GM21515 (cell line): ENCODE data around the gene GMCL2.
A peak's percentile ranks its signal among the peaks of the same experiment; 100 is the strongest.

ENCODE experiments used
- ATAC-seq: cut with Tn5 transposase; IDR thresholded peaks from one replicate; pipeline ENCODE4 v1.9.1; 2021; ENCODE audit not compliant: unreplicated experiment

Gene GMCL2

GRCh38 chr5:178145965-178146820, 41.0 kb downstream of the GMCL2 start:
- ATAC-seq: peak; percentile 51

DNA sequence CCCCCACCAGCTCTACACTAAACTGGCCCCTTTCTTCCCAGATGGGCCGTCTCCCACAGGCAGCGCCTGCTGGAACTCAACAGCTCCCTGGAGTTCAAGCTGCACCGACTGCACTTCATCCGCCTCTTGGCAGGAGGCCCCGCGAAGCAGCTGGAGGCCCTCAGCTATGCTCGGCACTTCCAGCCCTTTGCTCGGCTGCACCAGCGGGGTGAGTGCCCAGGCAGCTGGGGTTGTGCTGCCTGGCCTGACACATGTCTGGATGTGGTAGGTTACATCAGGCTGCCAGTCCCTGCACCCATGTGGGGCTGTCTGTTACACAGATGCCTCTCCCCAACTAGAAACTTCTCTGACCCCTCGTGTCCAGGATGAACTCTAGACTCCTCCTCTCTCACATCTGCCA, 43.3 kb downstream of the GMCL2 start:
- no peak for ATAC-seq

DNA sequence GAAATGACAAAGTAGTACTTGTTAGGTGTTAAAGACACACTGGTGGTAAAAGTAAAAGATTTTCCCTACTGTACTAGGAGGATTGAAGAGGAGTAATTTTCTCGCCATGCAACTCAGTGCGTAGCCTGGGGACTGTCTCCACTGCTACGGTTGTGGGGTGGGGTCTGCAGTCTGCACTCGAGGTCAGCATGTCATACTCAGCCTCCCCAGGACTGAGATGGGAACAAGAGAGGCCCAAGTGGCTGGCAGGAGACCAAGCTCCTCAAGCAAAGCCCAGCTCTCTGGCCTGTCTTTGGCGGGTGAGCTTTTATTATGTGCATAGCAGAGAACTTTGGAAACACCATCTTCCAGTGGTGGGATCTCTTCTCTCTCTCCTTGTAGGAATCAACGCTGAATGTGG, 43.9 kb downstream of the GMCL2 start:
- no peak for ATAC-seq

DNA sequence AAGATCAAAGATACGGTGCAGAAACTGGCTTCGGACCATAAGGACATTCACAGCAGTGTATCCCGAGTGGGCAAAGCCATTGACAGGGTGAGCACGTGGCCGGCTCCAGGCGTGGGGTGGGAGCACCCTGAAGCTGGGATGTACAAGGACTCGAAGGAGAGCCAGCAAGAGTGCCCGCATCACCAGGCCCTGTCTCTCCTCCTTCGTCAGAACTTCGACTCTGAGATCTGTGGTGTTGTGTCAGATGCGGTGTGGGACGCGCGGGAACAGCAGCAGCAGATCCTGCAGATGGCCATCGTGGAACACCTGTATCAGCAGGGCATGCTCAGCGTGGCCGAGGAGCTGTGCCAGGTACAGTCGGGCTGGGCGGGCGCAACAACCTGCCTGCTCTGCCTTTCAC, 44.5 kb downstream of the GMCL2 start:
- no peak for ATAC-seq

GRCh38 chr5:178141550-178141949, 45.6 kb downstream of the GMCL2 start:
- ATAC-seq: no peak

DNA sequence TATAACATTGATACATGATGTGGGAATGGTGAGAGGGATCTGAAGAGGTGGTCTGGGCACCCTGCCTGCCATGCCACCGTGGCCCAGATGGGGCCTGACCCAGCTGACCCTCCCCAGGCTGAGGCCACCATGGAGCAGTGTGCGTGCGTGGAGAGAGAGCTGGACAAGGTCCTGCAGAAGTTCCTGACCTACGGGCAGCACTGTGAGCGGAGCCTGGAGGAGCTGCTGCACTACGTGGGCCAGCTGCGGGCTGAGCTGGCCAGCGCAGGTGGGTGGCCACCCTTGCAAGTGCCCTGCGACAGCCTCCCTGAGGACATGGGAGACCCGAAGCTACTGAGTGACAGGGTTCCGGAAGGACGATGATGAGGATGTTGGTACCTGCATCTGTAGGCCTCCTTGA, 49.2 kb downstream of the GMCL2 start:
- ATAC-seq: no peak

DNA sequence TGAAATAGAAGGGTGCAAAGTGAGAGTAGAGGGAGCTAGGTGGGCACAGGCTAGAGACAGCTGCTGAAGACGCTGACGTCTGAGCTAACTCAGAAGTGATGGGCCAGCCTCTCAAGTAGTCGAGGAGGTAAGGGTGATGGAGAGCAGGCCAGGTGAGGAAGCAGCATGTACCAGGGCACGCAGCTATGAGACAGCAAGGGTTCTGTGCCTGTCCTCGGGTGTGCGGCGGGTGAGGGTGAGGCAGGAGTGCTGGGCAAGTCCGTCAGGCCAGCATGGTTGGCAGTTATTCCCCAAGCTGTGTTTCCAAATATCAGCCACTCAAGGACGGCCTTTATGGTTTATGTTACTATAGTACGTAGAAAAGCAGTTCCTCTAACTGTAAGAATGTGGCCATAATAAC, 50.2 kb downstream of the GMCL2 start:
- ATAC-seq: no peak
